C4-2B (cell line): Measurements from ENCODE around the gene EIF1AX.

Experiments
- CTCF ChIP-seq: fragments of 450-650 bp; conservative IDR thresholded peaks from 2 replicates; pipeline ENCODE4 v1.5.1; 2017; ENCODE audit warnings: mild to moderate bottlenecking
- ZFX ChIP-seq: fragments of 450-650 bp; IDR thresholded peaks from 2 replicates; pipeline ENCODE4 v1.6.1; 2017

GRCh38 chrX:20080277-20080676 is 61.4 kb downstream of the EIF1AX start:
- TF ChIP-seq CTCF (no peak), ZFX (no peak)
